Psoas muscle (tissue), 8 donors: ENCODE results near the gene ABR. TPM values are rescaled to one million over a fixed set of nuclear protein-coding genes. Genes with fewer than 3 reads are reported as not detected.

Experiments used
- ATAC-seq, 4 donors: fragments of 200-7000 bp; cut with Tn5 transposase; one replicate each; pipeline ENCODE4 v1.9.1; 2020; ENCODE audit warnings: moderate library complexity in 3 of 4, mild to moderate bottlenecking in 2 of 4
- DNase-seq, 2 donors: peaks; one replicate each; pipeline ENCODE4 v3.0.0-alpha.2; 2020
- H3K27ac ChIP-seq: fragments of 200-600 bp; one replicate; pipeline ENCODE4 v1.8.0; 2022
- H3K27me3 ChIP-seq, 3 donors: fragments of 200-600 bp in 1 of 3; one replicate each; pipeline versions ENCODE4 v1.6.1 to v1.8.0; 2013 to 2022; ENCODE audit warnings: low read length in 2 of 3, mild to moderate bottlenecking in 2 of 3, moderate library complexity in 1 of 3; ENCODE audit not compliant: insufficient read depth in 3 of 3
- H3K36me3 ChIP-seq, 2 donors: fragments of 200-600 bp in 1 of 2; one replicate each; pipeline versions ENCODE4 v1.6.1 to v1.8.0; 2013 to 2022; ENCODE audit warnings: low read depth in 1 of 2, mild to moderate bottlenecking in 1 of 2, moderate library complexity in 1 of 2; ENCODE audit not compliant: insufficient read depth in 1 of 2
- H3K4me1 ChIP-seq: fragments of 200-600 bp; one replicate; pipeline ENCODE4 v1.8.0; 2022
- H3K4me3 ChIP-seq: fragments of 200-600 bp; one replicate; pipeline ENCODE4 v1.8.0; 2022; ENCODE audit warnings: mild to moderate bottlenecking
- H3K9me3 ChIP-seq: fragments of 200-600 bp; one replicate; pipeline ENCODE4 v1.8.0; 2022
- CTCF ChIP-seq: fragments of 200-600 bp; IDR thresholded peaks from one replicate; pipeline ENCODE4 v1.8.0; 2022; ENCODE audit warnings: antibody characterized with exemption
- WGBS, 3 donors: extraction: QIAGEN DNeasy Blood & Tissue Kit; methylation state at CpG; one replicate each; pipeline versions ENCODE4 v1.1.6 to v1.1.7; 2013; 5-methylcytosine and 5-hydroxymethylcytosine counted together
- intact Hi-C, 2 donors: fragments of 100-400 bp; cut with DNase I; formaldehyde crosslinking; loops; one replicate each; pipeline versions ENCODE4 v1.11.0 to v1.14.2; 2022
- polyA plus RNA-seq, 3 donors: library from polyadenylated mRNA; stranded (reverse); fragments of 200-250 nt; gene quantifications; one replicate each; pipeline ENCODE4 v1.2.3, GENCODE V29; 2013
- total RNA-seq, 4 donors: library from RNA; stranded (reverse); fragmentation: NEBNext Ultra II Directional in 2 of 4; extraction: Animal tissue kit (Norgen Biotek cat#: 25700) in 2 of 4; gene quantifications; one replicate each; pipeline versions ENCODE4 v1.2.1 to v1.2.4, GENCODE V29; 2021 to 2023
- donor health status: healthy with polysubstance abuse.
- donor health status: DM: no; HTN: no; CAD: no; lungs with moderate emphysema.
- donor health status: Bipolar disorder and iron deficiency.
- donor health status: healthy.
- donor health status: DM: yes; HTN: yes; CAD: no.
- donor health status: DM: no; HTN: no; CAD: no.
- donor health status: DM: no; HTN: no; CAD: no.
- donor health status: DM: yes; HTN: yes; CAD: no.

ABR gene
- total and polyA plus RNA-seq, 7 donors = 5.8 to 25.4 (median 9.8) TPM

DNA sequence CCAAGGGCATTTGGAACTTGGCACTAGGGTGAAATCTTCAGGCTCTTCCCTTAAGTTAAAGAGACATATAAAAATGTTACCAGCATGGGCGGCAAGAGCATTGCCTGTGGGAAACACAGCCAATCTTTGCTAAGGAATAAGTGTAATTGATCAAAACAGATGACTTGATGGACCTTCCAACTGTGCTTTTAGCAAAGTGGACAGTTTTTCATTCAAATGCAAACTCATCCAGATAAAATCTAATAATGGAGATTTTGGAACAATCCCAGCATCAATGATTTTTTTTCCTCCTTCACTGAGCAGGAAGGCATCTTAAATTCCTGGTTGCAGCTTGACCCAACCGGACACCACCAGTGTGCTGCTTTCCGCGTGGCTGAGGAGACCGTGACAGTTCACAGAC lies 47.6 kb upstream of the ABR start:
- WGBS, 3 donors = 71 to 75% (median 73%) methylated on average over 5 of the region's 5 CpGs
- Histone ChIP-seq H3K27me3 (peaks cover 0 to 69% (median 25%) of the 10 kb centered on the region in 3 donors), H3K4me1 (no peaks in the 10 kb centered on the region), H3K9me3 (no peaks in the 10 kb centered on the region), H3K4me3 (peak overlapping the region; percentile 60), H3K27ac (no peak overlapping the region), H3K36me3 (no peaks in the 10 kb centered on the region)
- intact Hi-C loops = no loop called here
- TF ChIP-seq CTCF = no peak
- ATAC-seq (no peak), DNase-seq (no peak)

GRCh38 chr17:1226308-1226707 lies 46.5 kb upstream of the ABR start:
- ATAC-seq (no peak), DNase-seq (no peak)
- Histone ChIP-seq H3K4me1 (no peaks in the 10 kb centered on the region), H3K27me3 (peaks cover 0 to 63% (median 22%) of the 10 kb centered on the region in 3 donors), H3K4me3 (no peak overlapping the region), H3K36me3 (no peaks in the 10 kb centered on the region), H3K9me3 (no peaks in the 10 kb centered on the region), H3K27ac (no peak overlapping the region)
- no peak for TF ChIP-seq CTCF
- 73 to 82% (median 75%) methylated on average over 3 of the region's 3 CpGs for WGBS, 3 donors
- intact Hi-C loops = no loop called here

DNA sequence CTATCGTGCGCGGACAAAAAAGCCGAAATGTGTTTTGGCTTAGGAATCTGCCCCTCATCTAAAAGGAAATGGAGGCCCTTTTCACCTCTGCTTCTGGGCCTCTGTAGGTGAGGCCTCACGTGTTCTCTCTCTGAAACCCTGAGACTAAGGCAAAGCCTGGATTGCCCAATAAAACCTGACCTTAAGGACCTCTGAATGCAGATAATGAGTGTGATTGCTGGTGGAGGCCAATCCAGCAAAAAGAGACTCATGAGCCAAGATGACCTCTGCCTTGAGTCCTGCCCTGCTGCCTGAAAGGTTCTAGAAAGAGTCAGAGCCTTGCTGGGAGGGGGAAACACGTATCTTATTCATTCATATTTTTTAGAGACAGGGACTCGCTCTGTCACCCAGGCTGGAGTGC lies 44.5 kb upstream of the ABR start:
- TF ChIP-seq CTCF = no peak
- Histone ChIP-seq H3K9me3 (no peaks in the 10 kb centered on the region), H3K36me3 (no peaks in the 10 kb centered on the region), H3K4me3 (no peak overlapping the region), H3K27me3 (peaks cover 4 to 50% (median 17%) of the 10 kb centered on the region in 3 donors), H3K4me1 (no peaks in the 10 kb centered on the region), H3K27ac (no peak overlapping the region)
- WGBS, 3 donors = 73 to 89% (median 84%) methylated on average over 7 of the region's 7 CpGs
- no peak for ATAC-seq
- intact Hi-C loops = no loop called here
- DNase-seq = no peak

DNA sequence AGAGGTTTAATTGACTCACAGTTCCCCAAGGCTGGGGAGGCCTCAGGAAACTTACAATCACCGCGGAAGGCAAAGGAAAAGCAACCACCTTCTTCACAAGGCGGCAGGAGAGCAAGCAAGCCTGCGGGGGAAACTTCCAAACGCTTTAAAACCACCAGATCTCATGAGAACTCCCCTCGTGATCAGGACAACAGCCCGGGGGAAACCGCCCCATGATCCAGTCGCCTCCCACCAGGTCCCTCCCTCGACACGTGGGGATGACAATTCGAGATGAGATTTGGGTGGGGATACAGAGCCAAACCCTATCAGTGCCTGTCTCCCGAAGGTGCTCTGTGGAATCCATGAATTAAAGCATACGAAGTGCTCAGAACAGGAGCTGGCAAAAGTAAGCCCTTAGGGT lies 43.9 kb upstream of the ABR start:
- 62 to 67% (median 65%) methylated on average over 14 of the region's 14 CpGs for WGBS, 3 donors
- Histone ChIP-seq H3K4me3 (no peak overlapping the region), H3K36me3 (no peaks in the 10 kb centered on the region), H3K9me3 (no peaks in the 10 kb centered on the region), H3K4me1 (no peaks in the 10 kb centered on the region), H3K27ac (no peak overlapping the region), H3K27me3 (peaks cover 4 to 43% (median 15%) of the 10 kb centered on the region in 3 donors)
- DNase-seq = no peak
- TF ChIP-seq CTCF = no peak
- intact Hi-C loops = no loop called here
- ATAC-seq = no peak

DNA sequence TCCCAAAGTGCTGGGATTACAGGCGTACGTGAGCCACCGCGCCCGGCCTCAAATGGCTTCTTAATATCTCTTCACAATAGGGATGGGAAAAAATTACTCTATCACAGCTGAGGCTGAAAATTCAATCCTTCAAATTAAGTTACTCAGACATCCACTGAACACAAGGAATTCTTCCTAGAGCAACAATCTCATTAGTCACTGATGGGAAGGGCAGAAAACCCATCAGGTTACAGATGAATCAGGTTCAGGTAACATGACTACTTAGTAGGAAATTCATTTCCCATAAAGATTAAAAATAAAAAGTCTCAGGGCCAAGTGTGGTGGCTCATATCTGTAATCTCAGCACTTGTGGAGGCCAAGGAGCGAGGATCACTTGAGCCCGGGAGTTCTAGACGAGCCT lies 42.5 kb upstream of the ABR start:
- intact Hi-C loops = no loop called here
- H3K27me3 ChIP-seq = peaks cover 4 to 30% (median 9%) of the 10 kb centered on the region in 3 donors
- DNase-seq (no peak), ATAC-seq (no peak)
- TF ChIP-seq CTCF = no peak
- H3K9me3 ChIP-seq = no peaks in the 10 kb centered on the region
- H3K4me1 ChIP-seq = no peaks in the 10 kb centered on the region
- WGBS, 3 donors = 88 to 94% (median 91%) methylated on average over 8 of the region's 8 CpGs
- no peak overlapping the region for H3K4me3 ChIP-seq
- H3K27ac ChIP-seq = no peak overlapping the region
- no peaks in the 10 kb centered on the region for H3K36me3 ChIP-seq
